Neural cell (in vitro differentiated cells): Measurements from ENCODE around the gene YIF1B.

ENCODE experiments used
- EZH2 ChIP-seq: fragments of 200-600, 300-800 bp; shearing (Covaris generic), sonication (generic); IDR thresholded peaks from 2 replicates; pipeline ENCODE4 v1.6.1; 2014; ENCODE audit warnings: antibody characterized with exemption, low read length, borderline replicate concordance, mild to moderate bottlenecking; ENCODE audit not compliant: insufficient read depth, poor library complexity, severe bottlenecking
- TAF1 ChIP-seq: IDR thresholded peaks from 2 replicates; pipeline ENCODE4 v1.6.1; 2012; ENCODE audit warnings: low read depth

DNA sequence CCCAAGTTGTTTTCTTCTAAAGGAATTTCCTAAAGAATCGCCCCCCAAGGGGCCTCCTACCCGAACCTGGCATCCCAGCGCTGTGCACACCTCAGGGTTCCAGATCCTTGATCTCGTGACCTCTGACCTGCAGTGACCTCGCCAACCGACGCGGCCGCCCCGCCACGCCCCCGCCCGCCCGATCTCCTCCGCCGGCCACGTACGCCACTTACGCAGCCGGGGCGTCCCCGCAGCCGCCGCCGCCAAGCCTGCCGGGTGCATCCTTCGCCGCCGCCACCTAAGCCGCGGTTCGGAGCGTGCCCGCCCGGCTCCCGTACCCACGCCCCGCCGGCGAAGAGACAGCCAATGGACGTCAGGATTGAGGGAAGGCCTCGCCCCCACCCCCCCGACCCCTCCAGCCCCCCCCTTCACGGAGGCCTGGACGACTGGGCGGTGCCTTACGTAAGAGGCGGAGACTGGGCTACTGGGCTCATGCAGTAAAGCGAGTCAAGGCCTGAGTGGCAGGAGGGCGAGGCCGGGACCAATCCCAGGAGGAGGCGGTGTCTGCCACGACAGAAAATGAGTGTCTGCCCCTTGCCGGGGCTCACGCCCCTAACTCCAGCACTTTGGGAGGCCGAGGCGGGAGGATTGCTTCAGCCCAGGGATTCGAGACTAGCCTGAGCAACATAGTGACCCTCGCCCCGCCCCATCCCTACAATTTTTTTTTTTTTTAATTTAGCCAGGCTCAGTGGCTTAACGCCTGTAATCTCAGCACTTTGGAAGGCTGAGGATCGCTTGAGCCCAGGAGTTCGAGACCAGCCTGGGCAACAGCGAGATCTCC is at the start of gene YIF1B:
- no peak for TF ChIP-seq EZH2
- no peak for TF ChIP-seq TAF1
